Measurements from ENCODE around the gene BRICD5.

The BRICD5 gene

DNA sequence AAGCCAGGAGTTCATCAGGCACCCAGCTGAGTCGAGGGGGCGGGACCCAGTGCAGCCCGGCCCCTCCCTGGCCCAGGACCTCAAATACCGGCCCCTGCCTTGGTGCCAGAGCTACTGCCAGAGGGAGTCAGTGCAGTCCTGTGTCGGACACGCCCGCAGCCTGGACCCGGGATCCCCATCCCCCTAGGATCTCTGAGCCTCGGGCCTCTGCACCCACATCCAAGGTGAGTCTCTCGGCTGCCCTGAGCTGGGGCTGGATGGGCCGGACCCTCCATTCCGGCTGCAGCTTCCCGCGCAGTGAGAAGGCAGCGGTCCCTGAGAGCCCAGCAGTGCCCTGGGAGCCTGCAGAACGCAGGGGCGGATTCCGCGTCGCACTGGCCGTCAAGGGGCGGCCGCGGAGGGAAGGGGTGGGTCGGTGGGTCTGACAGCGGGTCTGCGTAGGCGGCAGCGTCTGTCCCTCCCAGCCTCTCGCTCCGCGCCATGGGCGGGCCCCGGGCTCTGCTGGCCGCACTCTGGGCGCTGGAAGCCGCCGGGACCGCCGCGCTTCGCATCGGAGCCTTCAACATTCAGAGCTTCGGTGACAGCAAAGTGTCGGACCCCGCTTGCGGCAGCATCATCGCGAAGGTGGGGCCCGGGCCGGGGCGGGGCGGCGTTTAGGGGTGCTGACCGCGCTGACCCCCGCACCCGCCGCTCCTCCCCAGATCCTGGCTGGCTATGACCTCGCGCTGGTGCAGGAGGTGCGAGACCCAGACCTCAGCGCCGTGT is 25.9 kb upstream of the BRICD5 start, which contains the start of gene DNASE1L2:
TSS of gene DNASE1L2 (plus strand) at position 108 of the 765 bp plus-strand sequence. CDS start at position 481, 373 bp downstream.
- H3K4me3 ChIP-seq (ENCODE audit: low read depth, low read length) = no peak within 1 kb of the TSS

DNA sequence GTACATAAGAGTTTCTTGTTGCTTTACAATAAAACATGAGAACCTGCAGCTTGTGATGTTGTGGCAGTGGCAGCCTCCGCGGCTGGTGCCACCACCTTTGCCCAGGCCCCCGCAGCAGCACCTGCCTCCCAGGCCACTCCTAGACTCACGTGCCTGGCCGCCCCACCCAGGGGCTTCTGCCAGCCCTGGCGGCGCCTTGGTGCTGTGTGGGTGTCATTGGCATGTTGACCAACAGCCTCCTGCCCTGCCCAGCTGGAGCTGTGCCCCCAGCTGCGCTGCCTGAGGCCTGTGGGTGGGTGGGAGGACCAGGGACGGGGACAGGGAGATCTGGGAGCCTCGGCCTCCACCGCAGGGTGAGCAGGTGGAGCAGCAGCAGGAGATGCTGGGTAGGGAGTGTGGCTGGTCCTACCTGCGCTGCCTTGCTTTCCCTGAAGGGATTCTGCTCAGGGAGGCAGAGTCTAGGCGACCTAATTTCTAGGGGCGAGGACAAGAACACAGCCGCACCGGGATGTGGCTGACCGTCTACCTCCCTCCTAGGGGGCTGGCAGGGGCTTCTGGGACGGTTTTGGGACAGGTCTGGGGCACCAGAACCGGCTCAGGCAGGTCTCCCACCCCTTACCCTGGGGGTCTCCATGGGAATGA is 25.2 kb upstream of the BRICD5 start:
- H3K4me3 ChIP-seq (ENCODE audit: low read depth, low read length) = no peak overlapping the region
- TF ChIP-seq, protein P1, sequence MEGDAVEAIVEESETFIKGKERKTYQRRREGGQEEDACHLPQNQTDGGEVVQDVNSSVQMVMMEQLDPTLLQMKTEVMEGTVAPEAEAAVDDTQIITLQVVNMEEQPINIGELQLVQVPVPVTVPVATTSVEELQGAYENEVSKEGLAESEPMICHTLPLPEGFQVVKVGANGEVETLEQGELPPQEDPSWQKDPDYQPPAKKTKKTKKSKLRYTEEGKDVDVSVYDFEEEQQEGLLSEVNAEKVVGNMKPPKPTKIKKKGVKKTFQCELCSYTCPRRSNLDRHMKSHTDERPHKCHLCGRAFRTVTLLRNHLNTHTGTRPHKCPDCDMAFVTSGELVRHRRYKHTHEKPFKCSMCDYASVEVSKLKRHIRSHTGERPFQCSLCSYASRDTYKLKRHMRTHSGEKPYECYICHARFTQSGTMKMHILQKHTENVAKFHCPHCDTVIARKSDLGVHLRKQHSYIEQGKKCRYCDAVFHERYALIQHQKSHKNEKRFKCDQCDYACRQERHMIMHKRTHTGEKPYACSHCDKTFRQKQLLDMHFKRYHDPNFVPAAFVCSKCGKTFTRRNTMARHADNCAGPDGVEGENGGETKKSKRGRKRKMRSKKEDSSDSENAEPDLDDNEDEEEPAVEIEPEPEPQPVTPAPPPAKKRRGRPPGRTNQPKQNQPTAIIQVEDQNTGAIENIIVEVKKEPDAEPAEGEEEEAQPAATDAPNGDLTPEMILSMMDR (IDR thresholded peaks at IDR 0.05; ENCODE audit: low read depth, low read length) = no peak

More for the DNA sequence above, 25.9 kb upstream of the BRICD5 start, which contains the start of gene DNASE1L2:
- TF ChIP-seq, protein P1 (IDR thresholded peaks at IDR 0.05; ENCODE audit: low read depth, low read length) = no peak

DNA sequence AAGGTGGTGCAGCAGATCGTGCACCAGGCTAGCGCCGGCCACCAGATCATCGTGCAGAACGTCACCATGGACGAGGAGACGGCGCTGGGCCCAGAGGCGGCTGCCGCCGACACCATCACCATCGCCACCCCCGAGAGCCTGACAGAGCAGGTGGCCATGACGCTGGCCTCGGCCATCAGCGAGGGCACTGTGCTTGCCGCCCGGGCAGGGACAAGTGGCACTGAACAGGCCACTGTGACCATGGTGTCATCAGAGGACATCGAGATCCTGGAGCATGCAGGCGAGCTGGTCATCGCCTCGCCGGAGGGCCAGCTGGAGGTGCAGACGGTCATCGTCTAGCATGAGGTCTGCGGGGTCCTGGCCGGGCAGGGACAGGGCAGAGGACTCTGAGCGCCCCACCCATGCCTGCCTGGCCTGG is 24.6 kb upstream of the BRICD5 start:
- TF ChIP-seq, protein P1 (IDR thresholded peaks at IDR 0.05; ENCODE audit: low read depth, low read length) = no peak
- no peak overlapping the region for H3K4me3 ChIP-seq (ENCODE audit: low read depth, low read length)

DNA sequence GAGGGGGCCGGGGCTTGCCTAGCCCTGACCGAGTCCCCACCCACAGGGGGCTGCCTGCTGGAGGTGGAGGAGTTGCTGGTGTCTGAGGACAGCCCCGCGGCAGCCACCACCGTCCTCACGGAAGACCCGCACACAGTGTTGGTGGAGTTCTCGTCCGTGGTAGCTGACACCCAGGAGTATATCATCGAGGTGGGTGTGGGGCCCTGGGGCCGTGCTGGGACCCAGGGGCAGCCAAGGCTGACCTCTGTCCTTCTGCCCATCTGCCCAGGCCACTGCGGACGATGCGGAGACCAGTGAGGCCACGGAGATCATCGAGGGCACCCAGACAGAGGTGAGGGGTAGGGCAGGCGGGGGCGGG is 24.1 kb upstream of the BRICD5 start:
- TF ChIP-seq, protein P1 (IDR thresholded peaks at IDR 0.05; ENCODE audit: low read depth, low read length) = no peak
- H3K4me3 ChIP-seq (ENCODE audit: low read depth, low read length) = no peak overlapping the region

DNA sequence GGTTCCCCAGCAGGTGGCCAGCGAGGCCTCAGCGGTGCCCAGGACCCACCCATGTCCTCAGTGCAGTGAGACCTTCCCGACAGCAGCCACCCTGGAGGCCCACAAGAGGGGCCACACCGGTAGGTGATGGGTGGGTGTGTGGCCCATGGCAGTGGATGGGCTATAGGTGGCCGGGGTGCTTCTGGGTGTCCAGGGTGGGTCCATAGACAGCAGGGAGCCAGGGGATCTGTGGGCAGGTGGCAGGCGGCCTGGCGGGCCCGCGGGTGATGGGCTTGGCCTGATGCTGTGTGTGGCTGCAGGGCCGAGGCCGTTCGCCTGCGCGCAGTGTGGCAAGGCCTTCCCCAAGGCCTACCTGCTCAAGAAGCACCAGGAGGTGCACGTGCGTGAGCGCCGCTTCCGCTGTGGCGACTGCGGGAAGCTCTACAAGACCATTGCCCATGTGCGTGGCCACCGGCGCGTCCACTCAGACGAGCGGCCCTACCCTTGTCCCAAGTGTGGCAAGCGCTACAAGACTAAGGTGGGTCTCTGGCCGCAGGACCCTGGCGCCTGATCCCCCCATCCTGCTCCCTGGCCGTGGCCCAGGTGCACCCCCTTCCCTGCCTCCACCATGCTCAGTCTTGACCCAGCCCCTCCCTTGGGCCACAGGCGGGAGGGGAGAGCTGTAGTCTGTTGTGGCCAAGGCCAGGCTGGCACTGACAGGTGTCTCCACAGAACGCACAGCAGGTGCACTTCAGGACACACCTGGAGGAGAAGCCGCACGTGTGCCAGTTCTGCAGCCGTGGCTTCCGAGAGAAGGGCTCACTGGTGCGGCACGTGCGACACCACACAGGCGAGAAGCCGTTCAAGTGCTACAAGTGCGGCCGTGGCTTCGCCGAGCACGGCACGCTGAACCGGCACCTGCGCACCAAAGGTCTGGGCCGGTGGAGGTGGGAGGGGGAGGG is 23.5 kb upstream of the BRICD5 start:
- no peak overlapping the region for H3K4me3 ChIP-seq (ENCODE audit: low read depth, low read length)
- TF ChIP-seq, protein P1 (IDR thresholded peaks at IDR 0.05; ENCODE audit: low read depth, low read length) = no peak

DNA sequence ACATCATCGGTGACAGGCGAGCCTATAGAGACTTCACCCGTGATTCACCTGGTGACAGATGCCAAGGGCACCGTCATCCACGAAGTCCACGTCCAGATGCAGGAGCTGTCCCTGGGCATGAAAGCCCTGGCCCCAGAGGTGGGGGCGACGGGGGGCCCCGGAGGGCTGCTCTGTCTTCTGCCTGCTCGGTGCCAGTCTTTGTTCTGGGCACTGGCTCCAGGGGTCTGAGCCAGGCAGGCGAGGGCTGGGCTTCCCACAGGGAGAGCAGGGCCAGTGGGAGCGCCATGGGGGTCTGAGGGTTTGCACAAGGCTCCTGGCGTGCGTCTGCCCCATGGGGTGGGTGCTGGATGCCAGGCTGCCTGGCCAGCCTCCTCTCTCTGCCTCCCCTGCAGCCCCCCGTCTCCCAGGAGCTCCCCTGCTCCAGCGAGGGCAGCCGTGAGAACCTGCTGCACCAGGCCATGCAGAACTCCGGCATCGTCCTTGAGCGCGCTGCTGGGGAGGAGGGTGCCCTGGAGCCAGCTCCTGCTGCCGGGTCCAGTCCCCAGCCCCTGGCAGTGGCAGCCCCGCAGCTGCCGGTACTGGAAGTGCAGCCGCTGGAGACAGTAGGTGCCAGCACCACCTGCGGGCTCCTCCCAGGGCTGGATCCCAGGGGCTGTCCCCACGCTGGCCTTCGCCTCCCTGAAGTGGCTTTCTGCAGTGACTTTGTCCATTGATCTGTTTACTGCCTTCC is 22.5 kb upstream of the BRICD5 start:
- H3K4me3 ChIP-seq (ENCODE audit: low read depth, low read length) = no peak overlapping the region
- TF ChIP-seq, protein P1 (IDR thresholded peaks at IDR 0.05; ENCODE audit: low read depth, low read length) = no peak

Data from WI38 (cell line).